Neural cell (in vitro differentiated cells): ENCODE results near the gene ITGAL. TPM values are rescaled to one million over a fixed set of nuclear protein-coding genes. Genes with fewer than 3 reads are reported as not detected.

ENCODE experiments used
- H2AFZ ChIP-seq: fragments of 200-600, 300-800 bp; sonication (generic), shearing (Covaris generic); 2 replicates; pipeline ENCODE4 v1.6.0; 2014; ENCODE audit warnings: low read depth, mild to moderate bottlenecking, antibody characterized with exemption, low read length, moderate library complexity
- H3F3A ChIP-seq: fragments of 200-600 bp; shearing (Covaris generic); 2 replicates; pipeline ENCODE4 v1.6.1; 2016; ENCODE audit warnings: mild to moderate bottlenecking, moderate library complexity, mixed read lengths, antibody characterized with exemption, low read length; ENCODE audit not compliant: insufficient read depth, poor library complexity, severe bottlenecking
- H3K27ac ChIP-seq: fragments of 200-600, 300-800 bp; sonication (generic), shearing (Covaris generic); 2 replicates; pipeline ENCODE4 v1.5.1; 2014; ENCODE audit warnings: mild to moderate bottlenecking, low read length, moderate library complexity
- H3K27me3 ChIP-seq: fragments of 300-800, 200-600 bp; sonication (generic), shearing (Covaris generic); 2 replicates; pipeline ENCODE4 v1.6.0; 2014; ENCODE audit warnings: mild to moderate bottlenecking, low read depth, low read length, moderate library complexity; ENCODE audit not compliant: insufficient read depth
- H3K36me3 ChIP-seq: fragments of 300-800, 200-600 bp; sonication (generic), shearing (Covaris generic); 2 replicates; pipeline ENCODE4 v1.5.1; 2014; ENCODE audit warnings: mild to moderate bottlenecking, antibody characterized with exemption, low read length, moderate library complexity; ENCODE audit not compliant: insufficient read depth
- H3K4me2 ChIP-seq: fragments of 300-800, 200-600 bp; sonication (generic), shearing (Covaris generic); 2 replicates; pipeline ENCODE4 v1.6.0; 2014; ENCODE audit warnings: mild to moderate bottlenecking, low read length
- H3K4me3 ChIP-seq: fragments of 300-800, 200-600 bp; sonication (generic), shearing (Covaris generic); 2 replicates; pipeline ENCODE4 v1.5.1; 2014; ENCODE audit warnings: mild to moderate bottlenecking, low read length, moderate library complexity
- H3K79me2 ChIP-seq: fragments of 200-600 bp; shearing (Covaris generic); replicated peaks from 2 replicates; pipeline ENCODE4 v1.6.0; 2014; ENCODE audit warnings: mild to moderate bottlenecking, low read length, moderate library complexity; ENCODE audit not compliant: insufficient read depth
- H3K9ac ChIP-seq: fragments of 300-800, 200-600 bp; sonication (generic), shearing (Covaris generic); 2 replicates; pipeline ENCODE4 v1.6.1; 2016; ENCODE audit warnings: mild to moderate bottlenecking, low read length, mixed read lengths
- H3K9me2 ChIP-seq: fragments of 200-600 bp; shearing (Covaris generic); 2 replicates; pipeline ENCODE4 v1.6.1; 2016; ENCODE audit warnings: mild to moderate bottlenecking, low read length, mixed read lengths; ENCODE audit not compliant: insufficient read depth
- H3K9me3 ChIP-seq: fragments of 200-600, 300-800 bp; sonication (generic), shearing (Covaris generic); 2 replicates; pipeline ENCODE4 v1.6.1; 2016; ENCODE audit warnings: mild to moderate bottlenecking, mixed run types, low read length, moderate library complexity, mixed read lengths
- H4K20me1 ChIP-seq: fragments of 200-600 bp; shearing (Covaris generic); 2 replicates; pipeline ENCODE4 v1.6.1; 2016; ENCODE audit warnings: mild to moderate bottlenecking, mixed run types; ENCODE audit not compliant: insufficient read depth
- EP300 ChIP-seq: fragments of 450-650 bp; conservative IDR thresholded peaks from 2 replicates; pipeline ENCODE4 v1.6.1; 2014; ENCODE audit warnings: antibody characterized with exemption, mild to moderate bottlenecking, moderate library complexity; ENCODE audit not compliant: poor library complexity, severe bottlenecking
- EZH2 ChIP-seq: fragments of 200-600, 300-800 bp; shearing (Covaris generic), sonication (generic); IDR thresholded peaks from 2 replicates; pipeline ENCODE4 v1.6.1; 2014; ENCODE audit warnings: antibody characterized with exemption, low read length, borderline replicate concordance, mild to moderate bottlenecking; ENCODE audit not compliant: insufficient read depth, poor library complexity, severe bottlenecking
- MXI1 ChIP-seq: fragments of 450-650 bp; conservative IDR thresholded peaks from 2 replicates; pipeline ENCODE4 v1.6.1; 2014; ENCODE audit warnings: antibody characterized with exemption, mild to moderate bottlenecking; ENCODE audit not compliant: poor library complexity, severe bottlenecking
- POLR2AphosphoS5 ChIP-seq: IDR thresholded peaks from 2 replicates; pipeline ENCODE4 v1.6.1; 2012
- RAD21 ChIP-seq: fragments of 450-650 bp; conservative IDR thresholded peaks from 2 replicates; pipeline ENCODE4 v1.6.1; 2014; ENCODE audit warnings: antibody characterized with exemption, mild to moderate bottlenecking, moderate library complexity
- REST ChIP-seq: IDR thresholded peaks from 2 replicates; pipeline ENCODE4 v1.6.1; 2012; ENCODE audit warnings: borderline replicate concordance
- SMC3 ChIP-seq: fragments of 450-650 bp; conservative IDR thresholded peaks from 2 replicates; pipeline ENCODE4 v1.6.1; 2014; ENCODE audit warnings: antibody characterized with exemption, mild to moderate bottlenecking, moderate library complexity; ENCODE audit not compliant: poor library complexity
- TAF1 ChIP-seq: IDR thresholded peaks from 2 replicates; pipeline ENCODE4 v1.6.1; 2012; ENCODE audit warnings: low read depth
- polyA plus RNA-seq: library from polyadenylated mRNA; depleted of rRNA; stranded (reverse); fragments of >200 nt; gene quantifications from 2 replicates; pipeline ENCODE4 v1.2.3, GENCODE V29; 2014
- TF ChIP-seq, protein P1 (sequence below): fragments of 450-650 bp; IDR thresholded peaks from 2 replicates; pipeline ENCODE4 v1.5.1; 2014; ENCODE audit warnings: antibody characterized with exemption, mild to moderate bottlenecking, moderate library complexity; ENCODE audit not compliant: poor library complexity, severe bottlenecking

Gene ITGAL
- polyA plus RNA-seq, 1 donor from 2014 or later = not detected

- Histone ChIP-seq H3K9me3 (no peaks in the 10 kb centered on the region), H3K4me3 (no peak overlapping the region), H3K9ac (no peak overlapping the region), H3K27ac (no peak overlapping the region), H3K4me2 (no peak overlapping the region), H4K20me1 (no peaks in the 10 kb centered on the region), H3K27me3 (no peaks in the 10 kb centered on the region), H3K79me2 (peaks cover 11% of the 10 kb centered on the region), H2AFZ (no peak overlapping the region), H3K9me2 (no peaks in the 10 kb centered on the region), H3F3A (peaks cover 6% of the 10 kb centered on the region), H3K36me3 (no peaks in the 10 kb centered on the region)
- TF ChIP-seq POLR2AphosphoS5 (no peak), SMC3 (no peak), REST (no peak), EZH2 (no peak), TAF1 (no peak), MXI1 (no peak), EP300 (no peak), RAD21 (no peak)
- TF ChIP-seq, protein P1, sequence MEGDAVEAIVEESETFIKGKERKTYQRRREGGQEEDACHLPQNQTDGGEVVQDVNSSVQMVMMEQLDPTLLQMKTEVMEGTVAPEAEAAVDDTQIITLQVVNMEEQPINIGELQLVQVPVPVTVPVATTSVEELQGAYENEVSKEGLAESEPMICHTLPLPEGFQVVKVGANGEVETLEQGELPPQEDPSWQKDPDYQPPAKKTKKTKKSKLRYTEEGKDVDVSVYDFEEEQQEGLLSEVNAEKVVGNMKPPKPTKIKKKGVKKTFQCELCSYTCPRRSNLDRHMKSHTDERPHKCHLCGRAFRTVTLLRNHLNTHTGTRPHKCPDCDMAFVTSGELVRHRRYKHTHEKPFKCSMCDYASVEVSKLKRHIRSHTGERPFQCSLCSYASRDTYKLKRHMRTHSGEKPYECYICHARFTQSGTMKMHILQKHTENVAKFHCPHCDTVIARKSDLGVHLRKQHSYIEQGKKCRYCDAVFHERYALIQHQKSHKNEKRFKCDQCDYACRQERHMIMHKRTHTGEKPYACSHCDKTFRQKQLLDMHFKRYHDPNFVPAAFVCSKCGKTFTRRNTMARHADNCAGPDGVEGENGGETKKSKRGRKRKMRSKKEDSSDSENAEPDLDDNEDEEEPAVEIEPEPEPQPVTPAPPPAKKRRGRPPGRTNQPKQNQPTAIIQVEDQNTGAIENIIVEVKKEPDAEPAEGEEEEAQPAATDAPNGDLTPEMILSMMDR = no peak
Observed at GRCh38 chr16:30532285-30533145, 60.0 kb downstream of the ITGAL start.

DNA sequence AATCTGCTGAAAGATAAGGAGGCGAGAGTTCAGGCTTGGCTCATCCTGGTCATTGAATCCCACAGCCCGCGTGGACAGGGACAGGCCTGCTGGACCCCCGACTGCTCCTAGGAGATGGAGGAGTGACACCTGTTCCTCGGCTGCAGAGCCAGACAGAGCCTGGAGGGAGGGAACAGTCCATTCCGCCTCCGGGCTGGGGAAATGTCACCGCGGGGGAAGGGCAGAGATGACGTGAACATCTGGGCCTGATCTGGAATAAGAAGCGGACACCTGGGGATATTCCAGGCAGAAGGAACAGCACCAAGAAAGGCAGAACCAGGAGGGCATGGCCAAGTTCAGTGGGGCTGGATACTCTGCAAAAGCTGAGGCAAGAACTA lies 60.6 kb downstream of the ITGAL start:
- Histone ChIP-seq H3K4me3 (no peak overlapping the region), H3K9me2 (no peaks in the 10 kb centered on the region), H3K36me3 (no peaks in the 10 kb centered on the region), H3K9ac (no peak overlapping the region), H4K20me1 (no peaks in the 10 kb centered on the region), H2AFZ (no peak overlapping the region), H3K4me2 (no peak overlapping the region), H3K9me3 (no peaks in the 10 kb centered on the region), H3F3A (peaks cover 6% of the 10 kb centered on the region), H3K79me2 (peaks cover 11% of the 10 kb centered on the region), H3K27me3 (no peaks in the 10 kb centered on the region), H3K27ac (no peak overlapping the region)
- TF ChIP-seq REST = no peak
- TF ChIP-seq MXI1 = no peak
- TF ChIP-seq TAF1 = no peak
- TF ChIP-seq, protein P1 = no peak
- no peak for TF ChIP-seq SMC3
- TF ChIP-seq RAD21 = no peak
- no peak for TF ChIP-seq EP300
